Activated CD4-positive, alpha-beta T cell treated with anti-CD3 and anti-CD28 coated beads, Interleukin-2, amount 50 U/mL, for 16 hours (primary cell): Measurements from ENCODE around the gene CCDC57.
"Not testable (repeated sequence)": the region's sequence is repeated elsewhere in the genome, so short reads cannot be mapped to it uniquely, and the experiment has no call there.

Experiments
- DNase-seq: peaks from one replicate; pipeline ENCODE4 v3.0.0-alpha.2; 2020

Gene CCDC57

DNA sequence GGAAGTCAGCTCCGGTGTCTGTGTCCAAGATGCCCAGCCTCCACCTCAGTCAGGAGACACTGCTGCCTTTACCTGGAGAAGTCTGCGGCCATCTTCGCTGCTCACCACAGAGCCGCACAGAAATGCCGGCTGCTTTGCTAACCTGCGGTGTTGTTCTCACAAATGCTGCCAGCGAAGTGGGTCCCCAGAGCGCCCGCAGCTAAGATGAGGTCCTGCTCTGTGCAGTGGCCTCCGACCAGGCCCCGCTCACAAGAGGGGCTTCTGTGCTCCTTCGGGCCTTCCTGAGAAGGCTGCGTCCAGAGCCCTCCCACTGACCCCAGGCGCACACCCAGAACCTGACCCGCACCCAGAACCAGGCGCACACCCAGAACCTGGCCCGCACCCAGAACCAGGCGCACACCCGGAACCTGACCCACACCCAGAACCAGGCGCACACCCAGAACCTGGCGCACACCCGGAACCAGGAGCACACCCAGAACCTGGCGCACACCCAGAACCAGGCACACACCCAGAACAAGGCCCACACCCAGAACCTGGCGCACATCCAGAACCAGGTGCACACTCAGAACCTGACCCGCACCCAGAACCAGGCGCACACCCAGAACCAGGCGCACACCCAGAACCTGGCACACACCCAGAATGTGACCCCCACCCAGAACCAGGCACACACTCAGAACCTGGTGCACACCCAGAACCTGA, 63.1 kb downstream of the CCDC57 start:
- no peak for DNase-seq

- DNase-seq, result no peak
Measured at GRCh38 chr17:82148997-82149396, 63.6 kb downstream of the CCDC57 start.

GRCh38 chr17:82148011-82148410, 64.6 kb downstream of the CCDC57 start:
- DNase-seq, result no peak

- no peak for DNase-seq
Measured at GRCh38 chr17:82146663-82147654, 65.7 kb downstream of the CCDC57 start.

GRCh38 chr17:82145550-82146155, 67.0 kb downstream of the CCDC57 start:
- no peak for DNase-seq

- DNase-seq, result no peak
Measured at GRCh38 chr17:82143333-82143732, 69.3 kb downstream of the CCDC57 start.

DNA sequence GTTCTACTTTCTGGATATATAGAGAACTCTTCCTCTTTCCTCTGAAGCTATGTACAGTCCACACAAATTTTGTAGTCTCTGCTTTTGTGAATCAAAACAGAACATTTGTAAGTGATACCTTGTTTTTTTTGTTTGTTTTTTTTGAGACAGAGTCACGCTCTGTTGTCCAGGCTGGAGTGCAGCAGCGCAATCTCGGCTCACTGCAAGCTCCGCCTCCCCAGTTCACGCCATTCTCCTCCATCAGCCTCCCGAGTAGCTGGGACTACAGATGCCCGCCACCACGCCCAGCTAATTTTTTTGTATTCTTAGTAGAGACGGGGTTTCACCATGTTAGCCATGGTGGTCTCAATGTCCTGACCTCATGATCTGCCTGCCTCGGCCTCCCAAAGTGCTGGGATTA, 72.7 kb downstream of the CCDC57 start:
- DNase-seq, result not testable (repeated sequence)

- no peak for DNase-seq
Measured at GRCh38 chr17:82138511-82138992, 74.1 kb downstream of the CCDC57 start.

DNA sequence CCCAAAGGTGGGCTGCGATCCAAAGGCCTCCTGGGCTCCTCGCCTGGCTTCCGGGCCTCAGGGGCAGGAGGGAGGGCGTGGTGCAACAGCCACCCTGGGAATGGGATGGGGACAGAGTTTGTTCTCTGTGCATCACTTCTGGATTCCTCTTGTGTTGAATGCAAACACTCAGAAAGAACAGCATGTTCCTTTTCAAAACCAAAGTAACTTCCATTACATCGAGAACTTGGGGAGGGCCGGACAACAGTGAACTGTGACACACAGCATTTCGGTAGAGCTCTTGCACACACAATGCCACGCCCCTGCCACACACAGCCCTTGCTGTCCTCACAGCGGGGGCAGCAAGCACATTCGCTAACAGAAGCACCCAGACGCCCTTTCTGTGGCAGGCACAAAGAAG, 78.5 kb downstream of the CCDC57 start:
- no peak for DNase-seq

- not testable (repeated sequence) for DNase-seq
Measured at GRCh38 chr17:82133166-82133953, 79.3 kb downstream of the CCDC57 start.

- DNase-seq, result no peak
Measured at GRCh38 chr17:82129095-82129494, 83.5 kb downstream of the CCDC57 start.

- DNase-seq, result no peak
Measured at GRCh38 chr17:82128287-82128686, 84.4 kb downstream of the CCDC57 start.

- DNase-seq, result no peak
Measured at GRCh38 chr17:82127704-82128103, 84.9 kb downstream of the CCDC57 start.

- no peak for DNase-seq
Measured at GRCh38 chr17:82127315-82127595, 85.4 kb downstream of the CCDC57 start.

- peak; percentile 57 for DNase-seq
Measured at GRCh38 chr17:82126556-82127314, 85.9 kb downstream of the CCDC57 start.

- no peak for DNase-seq
Measured at GRCh38 chr17:82124101-82124500, 88.5 kb downstream of the CCDC57 start.

DNA sequence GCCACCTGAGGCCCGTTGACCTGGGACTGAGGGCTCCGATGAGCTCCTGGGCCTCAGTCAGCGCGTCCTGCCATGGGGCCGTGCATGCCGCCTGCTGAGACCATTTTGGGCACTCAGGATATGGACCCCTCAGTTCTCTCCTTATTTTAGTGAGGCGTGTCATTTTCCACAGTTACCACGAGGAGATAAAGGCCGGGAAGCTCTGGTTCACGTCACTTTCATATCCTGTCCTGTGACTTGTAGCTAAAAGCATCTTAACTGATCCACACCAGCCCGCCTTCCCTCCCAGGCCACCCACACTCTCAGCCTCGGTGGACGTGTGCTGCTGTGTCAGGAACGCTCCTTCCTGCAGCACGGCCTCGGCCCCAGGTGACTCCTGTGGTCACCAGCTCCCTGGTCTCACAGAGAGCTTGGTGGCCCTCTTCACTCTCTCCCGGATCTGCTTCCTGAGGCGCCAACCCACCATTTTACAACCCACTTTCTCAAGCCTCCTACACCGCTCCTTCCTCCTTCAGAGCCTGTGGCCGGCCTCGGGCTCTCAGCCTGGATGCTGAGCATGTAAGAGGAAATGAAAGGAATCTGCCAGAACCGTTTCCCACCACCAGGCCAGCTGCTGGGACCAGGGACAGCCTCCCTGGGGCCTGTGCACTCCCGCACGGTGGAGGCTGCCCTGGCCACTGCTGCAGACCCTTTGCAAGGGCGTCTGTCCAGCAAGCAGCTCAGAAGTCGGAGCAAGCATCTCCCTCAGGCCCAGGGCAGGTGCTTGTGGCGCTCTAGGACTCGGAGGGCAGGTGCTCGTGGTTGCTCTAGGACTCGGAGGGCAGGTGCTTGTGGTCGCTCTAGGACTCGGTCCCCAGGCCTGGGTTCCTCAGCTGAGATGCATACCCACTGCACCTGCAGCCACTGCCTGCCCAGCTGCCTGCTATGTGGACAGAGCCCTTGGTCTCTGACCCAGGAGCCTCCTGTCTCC, 90.7 kb downstream of the CCDC57 start:
- no peak for DNase-seq

DNA sequence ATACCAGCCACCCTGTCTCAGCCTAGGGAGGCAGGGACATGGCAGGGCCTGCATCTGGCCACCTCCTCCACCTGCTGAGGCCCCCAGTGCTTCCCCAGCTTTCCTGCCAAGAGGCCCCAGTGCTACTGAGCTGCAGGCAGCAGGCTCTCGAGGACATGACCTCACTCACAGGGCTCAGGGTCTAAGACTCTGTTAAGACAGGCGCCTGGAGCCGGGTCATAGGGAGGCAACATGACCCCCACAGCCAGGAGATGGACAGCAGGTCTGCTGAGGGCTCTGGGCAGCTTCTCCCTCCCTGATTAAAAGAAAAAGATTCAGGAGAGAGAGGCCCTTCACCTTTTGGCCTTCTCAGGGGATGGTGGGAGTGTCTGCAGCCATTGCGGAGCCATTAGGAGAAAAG, 91.4 kb downstream of the CCDC57 start:
- DNase-seq, result no peak

GRCh38 chr17:82120148-82120547, 92.5 kb downstream of the CCDC57 start:
- no peak for DNase-seq

DNA sequence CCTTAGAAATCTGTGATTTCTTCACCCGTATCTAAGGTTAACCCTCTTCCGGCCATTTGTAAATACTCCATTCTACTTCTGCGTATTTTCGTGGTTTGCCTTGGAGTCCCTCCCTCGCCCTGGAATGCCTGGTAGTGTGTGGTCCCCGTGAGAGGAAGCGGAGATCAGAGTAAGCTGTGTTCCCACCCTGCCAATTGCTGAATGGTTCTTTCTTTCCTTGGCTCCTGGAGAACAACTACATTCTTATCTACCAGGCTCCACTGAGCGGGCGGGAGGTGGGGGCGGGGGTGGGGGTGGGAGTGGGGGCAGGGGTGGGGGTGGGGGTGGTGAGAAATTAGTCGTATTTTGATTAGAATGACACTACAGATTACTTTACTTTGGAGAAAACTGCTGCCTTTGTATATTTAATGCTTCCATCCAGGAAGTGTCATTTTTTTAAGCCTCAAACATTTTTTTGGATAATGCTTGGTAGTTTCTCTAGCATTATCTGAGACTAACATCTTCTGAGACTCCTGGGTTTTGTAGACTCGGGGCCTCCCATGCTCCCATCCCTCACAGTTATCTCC, 93.7 kb downstream of the CCDC57 start:
- DNase-seq, result no peak
